Upper lobe of left lung (tissue), 4 donors: ENCODE measurements around the gene SHROOM4.

Experiments used
- CTCF ChIP-seq, 6 experiments: fragments of 450-650 bp in 4 of 6; fragments of 200-600 bp in 2 of 6; sonication (generic) in 2 of 6; IDR thresholded peaks; one replicate each; pipeline ENCODE4 v1.5.1; 2016 to 2019; ENCODE audit warnings: antibody characterized with exemption in 6 of 6
- POLR2A ChIP-seq, 4 donors: fragments of 450-650 bp; IDR thresholded peaks; one replicate each; pipeline ENCODE4 v1.5.1; 2016 to 2017; ENCODE audit warnings: antibody characterized with exemption in 4 of 4, mild to moderate bottlenecking in 2 of 4
- POLR2AphosphoS5 ChIP-seq, 2 donors: sonication (generic); formaldehyde crosslinking; IDR thresholded peaks; one replicate each; pipeline ENCODE4 v1.5.1; 2017; ENCODE audit warnings: antibody characterized with exemption in 2 of 2

GRCh38 chrX:50614460-50614859, 199.5 kb downstream of the SHROOM4 start:
- TF ChIP-seq POLR2A (IDR thresholded peaks at IDR 0.05) (no peak), CTCF (IDR thresholded peaks at IDR 0.05) (no peak), POLR2AphosphoS5 (IDR thresholded peaks at IDR 0.05) (no peak)
